ENCODE data around the gene ALKBH3. TPM values are rescaled to one million over a fixed set of nuclear protein-coding genes. Genes with fewer than 3 reads are reported as not detected.
A peak's percentile ranks its signal among the peaks of the same experiment; 100 is the strongest.

The ALKBH3 gene
- total RNA-seq, 2 donors from 2014 or later: 10.5 to 19.8 TPM

DNA sequence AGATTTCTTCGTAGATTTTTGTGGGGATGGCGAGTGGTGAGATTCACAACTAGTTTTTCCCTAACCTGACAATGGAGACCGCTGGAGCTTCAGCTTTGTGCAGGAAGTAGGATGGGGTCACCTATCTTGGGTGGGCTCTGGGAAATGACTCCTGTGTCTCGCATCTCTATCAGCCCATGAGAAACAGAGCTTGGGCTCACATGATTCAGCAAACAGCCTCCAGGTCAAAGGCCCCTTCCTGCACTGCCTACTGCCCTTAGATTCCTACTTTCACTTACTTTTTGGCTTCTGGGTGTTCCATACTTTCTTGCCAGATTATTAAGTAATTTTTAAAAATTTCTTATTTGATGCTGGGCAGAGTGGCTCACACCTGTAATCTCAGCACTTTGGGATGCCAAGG lies 88.1 kb downstream of the ALKBH3 start:
- Histone ChIP-seq H3K4me1 (no peaks in the 10 kb centered on the region), H3K36me3 (no peaks in the 10 kb centered on the region), H3K9me3 (peaks cover 0 to 13% of the 10 kb centered on the region in 2 donors), H3K4me3 (no peak overlapping the region), H3K27ac (no peak overlapping the region), H3K27me3 (no peaks in the 10 kb centered on the region)
- TF ChIP-seq, protein P1, sequence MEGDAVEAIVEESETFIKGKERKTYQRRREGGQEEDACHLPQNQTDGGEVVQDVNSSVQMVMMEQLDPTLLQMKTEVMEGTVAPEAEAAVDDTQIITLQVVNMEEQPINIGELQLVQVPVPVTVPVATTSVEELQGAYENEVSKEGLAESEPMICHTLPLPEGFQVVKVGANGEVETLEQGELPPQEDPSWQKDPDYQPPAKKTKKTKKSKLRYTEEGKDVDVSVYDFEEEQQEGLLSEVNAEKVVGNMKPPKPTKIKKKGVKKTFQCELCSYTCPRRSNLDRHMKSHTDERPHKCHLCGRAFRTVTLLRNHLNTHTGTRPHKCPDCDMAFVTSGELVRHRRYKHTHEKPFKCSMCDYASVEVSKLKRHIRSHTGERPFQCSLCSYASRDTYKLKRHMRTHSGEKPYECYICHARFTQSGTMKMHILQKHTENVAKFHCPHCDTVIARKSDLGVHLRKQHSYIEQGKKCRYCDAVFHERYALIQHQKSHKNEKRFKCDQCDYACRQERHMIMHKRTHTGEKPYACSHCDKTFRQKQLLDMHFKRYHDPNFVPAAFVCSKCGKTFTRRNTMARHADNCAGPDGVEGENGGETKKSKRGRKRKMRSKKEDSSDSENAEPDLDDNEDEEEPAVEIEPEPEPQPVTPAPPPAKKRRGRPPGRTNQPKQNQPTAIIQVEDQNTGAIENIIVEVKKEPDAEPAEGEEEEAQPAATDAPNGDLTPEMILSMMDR (IDR thresholded peaks at IDR 0.05): no peak
- peak; percentile 11 for DNase-seq (ENCODE audit: low spot score)

DNA sequence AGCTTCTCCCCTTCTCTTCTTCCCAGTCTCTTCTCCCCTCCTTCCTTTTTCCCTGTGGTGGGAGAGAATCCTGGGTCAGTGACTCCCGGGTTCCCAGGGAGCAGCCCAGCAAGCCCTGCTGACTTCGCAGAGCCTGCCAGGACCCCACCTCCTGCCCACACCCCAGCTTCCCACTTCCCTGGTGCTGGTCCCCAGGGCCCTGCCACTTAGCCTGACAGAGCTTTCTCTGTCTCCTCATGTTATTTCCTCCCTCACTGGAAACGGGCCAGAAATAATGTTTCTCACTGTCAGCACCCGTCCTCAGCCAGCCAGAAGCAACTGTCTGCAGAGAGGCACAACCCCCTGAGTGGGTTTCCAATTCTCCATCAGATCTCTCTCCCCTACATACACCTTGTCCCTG lies 88.9 kb downstream of the ALKBH3 start:
- Histone ChIP-seq H3K27ac (peak overlapping the region in 1 of 2 donors; percentile 16), H3K9me3 (peaks cover 0 to 15% of the 10 kb centered on the region in 2 donors), H3K27me3 (no peaks in the 10 kb centered on the region), H3K4me3 (no peak overlapping the region), H3K4me1 (no peaks in the 10 kb centered on the region), H3K36me3 (no peaks in the 10 kb centered on the region)
- peak; percentile 54 for DNase-seq (ENCODE audit: low spot score)
- TF ChIP-seq, protein P1 (IDR thresholded peaks at IDR 0.05): no peak

Other genes starting within 250 kb of the ALKBH3 start
- 100 to 1,000 TPM in 1 of 2 donors, 10 to 100 TPM in 1; 61.4 to 108 TPM for gene HSD17B12, start 200.1 kb upstream of the ALKBH3 start, total RNA-seq
- 100 to 1,000 TPM in 1 of 2 donors, 10 to 100 TPM in 1; 60.2 to 156 TPM for gene C11orf96, start 61.8 kb downstream of the ALKBH3 start, total RNA-seq
- gene ACCSL, start 167.2 kb downstream of the ALKBH3 start, total RNA-seq: not detected
- gene ACCS, start 185.4 kb downstream of the ALKBH3 start, total RNA-seq: 1 to 10 TPM; 2.3 to 6.1 TPM
- 10 to 100 TPM; 37.2 to 45.2 TPM for gene EXT2, start 214.8 kb downstream of the ALKBH3 start, total RNA-seq

Data from right atrium auricular region (tissue), 2 donors.